Effector memory CD4-positive, alpha-beta T cell (primary cell): Measurements from ENCODE around the gene SETD2.

Source experiments
- DNase-seq, 3 donors: peaks; one replicate each; pipeline ENCODE4 v3.0.0-alpha.2; 2020
- H3K27ac ChIP-seq: 2 replicates; pipeline ENCODE4 v1.7.0; 2013; ENCODE audit warnings: mild to moderate bottlenecking, low read length, moderate library complexity; ENCODE audit not compliant: insufficient read depth, poor library complexity, severe bottlenecking
- H3K27me3 ChIP-seq: replicated peaks from 2 replicates; pipeline ENCODE4 v1.7.0; 2013; ENCODE audit warnings: mild to moderate bottlenecking, low read length; ENCODE audit not compliant: insufficient read depth, control insufficient read depth, poor library complexity, severe bottlenecking
- H3K36me3 ChIP-seq: 2 replicates; pipeline ENCODE4 v1.7.0; 2013; ENCODE audit warnings: mild to moderate bottlenecking, low read length, moderate library complexity; ENCODE audit not compliant: control insufficient read depth, insufficient read depth
- H3K4me1 ChIP-seq: 2 replicates; pipeline ENCODE4 v1.7.0; 2013; ENCODE audit warnings: low read length, mild to moderate bottlenecking; ENCODE audit not compliant: control insufficient read depth, insufficient read depth, poor library complexity, severe bottlenecking
- H3K4me3 ChIP-seq: 2 replicates; pipeline ENCODE4 v1.7.0; 2013; ENCODE audit warnings: low read length, low read depth, mild to moderate bottlenecking; ENCODE audit not compliant: insufficient read depth, poor library complexity, severe bottlenecking
- H3K9me3 ChIP-seq: 2 replicates; pipeline ENCODE4 v1.7.0; 2013; ENCODE audit warnings: mild to moderate bottlenecking, low read length, moderate library complexity; ENCODE audit not compliant: control insufficient read depth

SETD2 gene

DNA sequence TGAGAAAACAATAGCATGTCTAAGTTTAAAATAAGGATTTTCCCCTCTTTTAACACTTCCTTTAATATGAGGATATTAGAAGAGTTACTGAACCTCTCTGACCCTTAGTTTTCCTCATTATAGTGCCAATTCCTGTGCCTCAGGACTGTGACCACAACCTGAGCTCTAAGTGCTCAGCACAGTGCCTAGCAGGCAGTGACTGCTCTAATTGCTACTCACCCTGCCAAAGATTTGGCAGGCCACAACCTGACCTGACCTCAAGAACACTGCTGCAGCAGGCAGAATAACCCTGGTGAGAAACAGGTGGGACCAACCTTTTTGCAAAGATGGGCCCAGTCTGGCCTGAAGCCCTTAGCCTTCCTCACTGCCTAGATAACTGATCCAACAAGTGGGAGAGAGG lies 148.8 kb downstream of the SETD2 start:
- Histone ChIP-seq H3K27ac (no peak overlapping the region), H3K27me3 (no peaks in the 10 kb centered on the region), H3K36me3 (peaks cover 40% of the 10 kb centered on the region), H3K9me3 (no peaks in the 10 kb centered on the region), H3K4me1 (peaks cover 9% of the 10 kb centered on the region), H3K4me3 (no peak overlapping the region)
- no peak for DNase-seq

DNA sequence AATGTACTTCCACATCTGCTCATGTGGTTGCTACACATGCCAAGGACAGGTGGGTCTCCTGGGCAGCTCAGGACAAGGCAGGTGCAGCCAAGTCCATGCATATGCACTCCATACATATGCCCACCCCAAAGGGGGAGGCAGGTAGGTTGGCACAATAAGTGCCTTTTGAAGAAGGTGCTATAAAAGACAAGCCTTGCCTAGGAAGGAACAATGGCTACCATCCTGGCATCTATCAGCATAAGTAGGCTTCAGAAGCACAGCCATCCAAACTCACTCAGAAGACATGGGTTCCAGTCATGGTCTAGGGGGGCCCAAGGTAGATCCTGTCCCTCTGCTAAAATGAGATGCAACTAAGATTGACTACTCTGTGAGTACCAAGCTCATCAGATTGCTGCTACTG lies 149.9 kb downstream of the SETD2 start:
- Histone ChIP-seq H3K27ac (no peak overlapping the region), H3K9me3 (no peaks in the 10 kb centered on the region), H3K4me3 (no peak overlapping the region), H3K27me3 (no peaks in the 10 kb centered on the region), H3K36me3 (peaks cover 30% of the 10 kb centered on the region), H3K4me1 (peaks cover 9% of the 10 kb centered on the region)
- DNase-seq: no peak

DNA sequence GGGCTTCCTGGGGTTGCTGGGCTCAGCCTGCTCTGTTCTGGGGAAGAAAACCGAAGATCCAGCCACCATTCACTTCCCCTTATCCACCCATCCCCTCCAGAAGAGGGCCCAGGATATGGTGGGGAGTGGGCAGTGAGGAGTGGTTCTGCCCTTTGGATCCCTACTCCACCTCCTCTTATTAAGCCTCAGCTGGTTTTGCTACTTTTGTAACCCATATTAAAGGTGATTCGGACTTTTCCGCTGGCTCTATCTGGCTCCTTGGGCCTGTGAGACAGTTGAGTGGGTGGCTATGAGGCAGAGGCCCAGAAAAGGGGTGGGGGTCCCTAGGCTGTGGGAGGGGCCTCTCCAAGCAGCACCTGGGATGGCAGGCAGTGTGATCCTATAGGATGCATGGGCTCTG lies 150.7 kb downstream of the SETD2 start:
- H3K4me3 ChIP-seq: no peak overlapping the region
- H3K27me3 ChIP-seq: no peaks in the 10 kb centered on the region
- peaks cover 28% of the 10 kb centered on the region for H3K36me3 ChIP-seq
- H3K9me3 ChIP-seq: no peaks in the 10 kb centered on the region
- H3K27ac ChIP-seq: no peak overlapping the region
- H3K4me1 ChIP-seq: peaks cover 9% of the 10 kb centered on the region
- DNase-seq: no peak

DNA sequence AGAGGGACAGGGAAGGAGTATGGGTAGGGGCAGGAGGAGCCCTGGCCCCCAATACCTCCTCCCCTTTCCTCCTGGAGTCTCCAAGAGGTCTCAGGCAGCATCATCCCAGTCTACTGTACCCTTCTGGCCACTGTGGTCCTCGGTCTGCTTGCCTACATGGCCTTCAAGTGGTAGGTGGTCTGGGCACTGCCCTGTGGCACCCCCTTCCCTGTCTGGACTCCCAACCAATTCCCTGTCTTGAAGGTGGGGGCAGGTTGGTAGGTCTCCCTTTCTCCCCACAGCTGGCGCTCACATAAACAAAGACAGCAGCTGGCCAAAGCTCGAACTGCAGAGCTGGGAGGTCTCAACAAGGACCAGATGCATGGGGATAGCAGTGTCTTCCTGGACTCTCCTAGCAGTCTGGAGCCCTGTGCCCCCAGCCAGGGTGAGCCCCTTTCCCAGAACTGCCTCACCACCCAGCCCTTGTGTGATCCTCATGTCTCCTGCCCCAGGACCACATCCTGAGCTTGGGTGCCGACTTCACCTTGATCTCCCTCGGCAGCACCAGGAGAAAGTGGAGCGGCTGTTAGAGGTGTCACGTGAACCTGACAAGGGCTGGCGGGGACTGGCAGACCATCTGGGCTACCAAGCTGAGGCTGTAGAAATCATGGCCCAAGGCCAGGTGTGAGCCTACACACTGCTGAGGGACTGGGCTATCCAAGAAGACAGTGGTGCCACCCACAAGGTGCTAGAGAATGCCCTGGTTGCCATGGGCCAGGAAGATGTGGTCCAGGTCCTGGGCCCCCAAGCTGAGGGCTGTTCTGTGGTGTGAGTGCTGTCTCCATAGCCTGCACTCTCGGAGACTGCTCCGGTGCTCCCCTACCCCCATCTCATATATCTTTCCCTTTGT lies 151.3 kb downstream of the SETD2 start:
- H3K36me3 ChIP-seq: peaks cover 28% of the 10 kb centered on the region
- H3K27me3 ChIP-seq: no peaks in the 10 kb centered on the region
- H3K4me1 ChIP-seq: peaks cover 9% of the 10 kb centered on the region
- H3K9me3 ChIP-seq: no peaks in the 10 kb centered on the region
- DNase-seq: no peak
- H3K4me3 ChIP-seq: no peak overlapping the region
- no peak overlapping the region for H3K27ac ChIP-seq

DNA sequence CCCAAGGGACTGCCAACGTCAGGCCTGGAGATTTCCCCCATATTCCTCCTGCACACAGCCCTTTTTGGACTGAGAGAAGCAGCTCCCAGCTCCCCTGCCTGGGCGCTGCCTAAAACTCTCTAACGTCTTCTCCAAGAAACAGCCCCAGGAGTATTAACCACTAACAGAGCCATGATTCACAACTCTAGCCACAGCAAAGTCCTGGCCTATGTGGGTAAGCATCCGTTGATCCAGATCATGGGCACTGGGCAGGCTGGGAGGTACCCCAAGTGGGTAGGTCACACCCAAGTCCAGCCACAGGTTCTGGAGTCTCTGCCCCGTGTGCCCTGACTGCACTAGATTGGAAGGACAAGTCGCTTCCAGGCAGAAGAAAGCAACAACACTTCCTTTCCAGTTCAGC lies 152.5 kb downstream of the SETD2 start:
- H3K27me3 ChIP-seq: no peaks in the 10 kb centered on the region
- H3K27ac ChIP-seq: peak overlapping the region; percentile 5
- H3K4me1 ChIP-seq: no peaks in the 10 kb centered on the region
- peaks cover 31% of the 10 kb centered on the region for H3K36me3 ChIP-seq
- no peaks in the 10 kb centered on the region for H3K9me3 ChIP-seq
- no peak for DNase-seq
- no peak overlapping the region for H3K4me3 ChIP-seq

DNA sequence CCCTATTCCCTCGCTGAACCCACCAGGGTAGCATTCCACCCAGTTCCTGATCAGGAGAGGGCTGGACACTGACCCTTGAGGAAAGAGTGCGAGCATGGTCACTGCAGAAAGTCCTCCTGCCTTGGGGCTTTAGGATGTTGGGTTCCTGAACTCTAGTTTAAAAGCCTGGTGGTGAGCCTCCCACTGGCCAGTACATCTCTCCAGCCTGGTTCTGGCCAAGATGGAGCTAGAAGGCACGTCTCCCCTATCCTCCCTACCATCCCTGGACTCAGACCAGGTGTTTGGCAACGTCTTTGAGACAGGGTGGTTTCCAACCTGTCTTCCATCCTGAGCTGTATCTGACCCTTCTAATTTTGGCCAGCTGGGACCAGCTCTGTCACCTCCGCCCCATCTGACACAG lies 153.0 kb downstream of the SETD2 start:
- no peak overlapping the region for H3K27ac ChIP-seq
- no peaks in the 10 kb centered on the region for H3K27me3 ChIP-seq
- no peak overlapping the region for H3K4me3 ChIP-seq
- H3K4me1 ChIP-seq: no peaks in the 10 kb centered on the region
- peaks cover 33% of the 10 kb centered on the region for H3K36me3 ChIP-seq
- H3K9me3 ChIP-seq: no peaks in the 10 kb centered on the region
- DNase-seq: no peak

DNA sequence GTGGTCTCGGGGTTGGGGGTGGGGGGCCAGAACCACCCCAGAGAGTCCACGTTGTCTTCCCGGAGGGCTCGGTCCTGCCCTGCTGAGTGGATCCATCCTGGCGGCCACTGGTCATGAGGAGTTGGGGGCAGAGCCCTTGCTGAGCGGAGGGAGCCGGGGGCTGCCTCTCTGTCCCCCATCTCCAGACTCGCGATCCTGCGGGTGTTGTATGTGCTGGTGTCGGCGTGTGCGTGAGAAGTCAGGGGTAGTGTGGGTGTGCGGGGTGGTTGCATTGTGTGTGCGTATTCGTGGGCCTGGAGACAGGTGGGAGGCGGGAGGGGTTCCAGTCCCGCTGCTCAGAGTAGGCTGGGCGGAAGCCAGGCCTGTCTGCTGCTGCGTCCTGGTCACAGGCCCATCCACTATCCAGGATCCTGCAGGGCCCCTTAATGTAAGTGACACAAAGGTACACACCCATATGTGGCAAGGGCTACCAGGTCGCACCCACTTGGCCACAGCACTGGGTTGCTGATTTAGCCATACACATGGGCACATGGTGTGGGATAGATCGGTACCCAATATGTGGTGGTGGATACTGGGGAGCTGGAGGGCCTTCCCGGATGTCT lies 153.7 kb downstream of the SETD2 start:
- Histone ChIP-seq H3K9me3 (no peaks in the 10 kb centered on the region), H3K27ac (no peak overlapping the region), H3K4me1 (no peaks in the 10 kb centered on the region), H3K36me3 (peaks cover 40% of the 10 kb centered on the region), H3K4me3 (no peak overlapping the region), H3K27me3 (no peaks in the 10 kb centered on the region)
- no peak for DNase-seq

DNA sequence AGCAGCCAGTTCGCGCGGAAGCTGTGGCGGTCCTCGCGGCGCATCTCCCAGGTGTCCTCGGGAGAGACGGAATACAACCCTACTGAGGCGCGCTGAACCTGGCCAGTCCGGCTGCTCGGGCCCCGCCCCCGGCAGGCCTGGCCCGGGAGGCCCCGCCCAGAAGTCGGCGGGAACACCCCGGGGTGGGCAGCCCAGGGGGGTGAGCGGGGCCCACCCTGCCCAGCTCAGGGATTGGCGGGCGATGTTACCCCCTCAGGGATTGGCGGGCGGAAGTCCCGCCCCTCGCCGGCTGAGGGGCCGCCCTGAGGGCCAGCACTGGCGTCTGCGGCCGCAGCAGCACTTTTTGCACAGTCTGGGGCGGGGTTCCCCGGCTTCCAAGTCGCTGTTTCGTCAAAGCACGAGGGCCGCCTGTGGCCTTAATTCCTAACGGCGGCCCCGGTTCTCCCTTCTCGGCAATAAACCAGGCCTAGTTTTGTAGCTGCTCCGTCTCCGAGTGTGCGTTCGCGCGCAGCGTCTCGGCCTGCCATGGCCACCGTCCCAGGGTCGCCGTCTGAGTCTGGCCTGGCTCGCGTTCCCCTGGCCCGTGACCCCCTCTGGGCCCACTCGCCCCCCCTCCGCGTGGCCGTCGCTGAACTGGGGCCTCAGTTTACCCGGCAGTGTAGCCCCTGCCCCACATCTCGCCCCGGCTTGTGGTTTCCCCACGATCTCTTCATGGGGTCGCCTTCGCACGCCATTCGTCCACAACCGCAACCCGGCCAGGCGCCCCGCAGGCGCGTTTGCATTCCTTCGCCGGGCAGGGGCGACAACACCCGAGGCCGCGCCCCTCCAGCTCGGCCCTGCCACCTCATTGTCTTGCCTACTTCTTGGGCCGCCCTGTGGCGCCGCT lies 154.4 kb downstream of the SETD2 start:
- no peaks in the 10 kb centered on the region for H3K4me1 ChIP-seq
- H3K27ac ChIP-seq: peak overlapping the region; percentile 51
- H3K4me3 ChIP-seq: peak overlapping the region; percentile 32
- H3K36me3 ChIP-seq: peaks cover 48% of the 10 kb centered on the region
- peak; percentile 18 to 72 (median 56) for DNase-seq
- H3K27me3 ChIP-seq: no peaks in the 10 kb centered on the region
- no peaks in the 10 kb centered on the region for H3K9me3 ChIP-seq

DNA sequence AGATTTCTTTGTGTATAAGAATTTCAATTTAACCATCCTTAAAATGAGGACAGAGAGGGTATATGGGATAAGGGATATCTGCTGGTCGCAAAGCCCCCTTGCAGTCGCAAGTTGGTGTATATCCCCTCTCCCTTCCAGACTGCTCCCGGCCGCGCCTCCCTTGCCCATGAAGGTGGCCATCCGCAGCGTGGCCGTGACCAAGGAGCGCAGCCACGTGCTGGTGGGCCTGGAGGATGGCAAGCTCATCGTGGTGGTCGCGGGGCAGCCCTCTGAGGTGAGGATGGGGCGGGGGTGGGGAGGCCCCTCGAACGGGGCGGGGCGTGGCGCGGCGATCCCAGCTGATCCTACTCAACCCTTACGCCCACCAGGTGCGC lies 155.1 kb downstream of the SETD2 start:
- no peaks in the 10 kb centered on the region for H3K4me1 ChIP-seq
- no peak for DNase-seq
- peak overlapping the region; percentile 51 for H3K27ac ChIP-seq
- no peak overlapping the region for H3K4me3 ChIP-seq
- H3K27me3 ChIP-seq: no peaks in the 10 kb centered on the region
- peaks cover 54% of the 10 kb centered on the region for H3K36me3 ChIP-seq
- H3K9me3 ChIP-seq: no peaks in the 10 kb centered on the region
